ENCODE measurements around the gene ADTRP. TPM values are rescaled to one million over a fixed set of nuclear protein-coding genes. Genes with fewer than 3 reads are reported as not detected.

The ADTRP gene
- total RNA-seq, 1 donor from 2014 or later, result 0.35 TPM

DNA sequence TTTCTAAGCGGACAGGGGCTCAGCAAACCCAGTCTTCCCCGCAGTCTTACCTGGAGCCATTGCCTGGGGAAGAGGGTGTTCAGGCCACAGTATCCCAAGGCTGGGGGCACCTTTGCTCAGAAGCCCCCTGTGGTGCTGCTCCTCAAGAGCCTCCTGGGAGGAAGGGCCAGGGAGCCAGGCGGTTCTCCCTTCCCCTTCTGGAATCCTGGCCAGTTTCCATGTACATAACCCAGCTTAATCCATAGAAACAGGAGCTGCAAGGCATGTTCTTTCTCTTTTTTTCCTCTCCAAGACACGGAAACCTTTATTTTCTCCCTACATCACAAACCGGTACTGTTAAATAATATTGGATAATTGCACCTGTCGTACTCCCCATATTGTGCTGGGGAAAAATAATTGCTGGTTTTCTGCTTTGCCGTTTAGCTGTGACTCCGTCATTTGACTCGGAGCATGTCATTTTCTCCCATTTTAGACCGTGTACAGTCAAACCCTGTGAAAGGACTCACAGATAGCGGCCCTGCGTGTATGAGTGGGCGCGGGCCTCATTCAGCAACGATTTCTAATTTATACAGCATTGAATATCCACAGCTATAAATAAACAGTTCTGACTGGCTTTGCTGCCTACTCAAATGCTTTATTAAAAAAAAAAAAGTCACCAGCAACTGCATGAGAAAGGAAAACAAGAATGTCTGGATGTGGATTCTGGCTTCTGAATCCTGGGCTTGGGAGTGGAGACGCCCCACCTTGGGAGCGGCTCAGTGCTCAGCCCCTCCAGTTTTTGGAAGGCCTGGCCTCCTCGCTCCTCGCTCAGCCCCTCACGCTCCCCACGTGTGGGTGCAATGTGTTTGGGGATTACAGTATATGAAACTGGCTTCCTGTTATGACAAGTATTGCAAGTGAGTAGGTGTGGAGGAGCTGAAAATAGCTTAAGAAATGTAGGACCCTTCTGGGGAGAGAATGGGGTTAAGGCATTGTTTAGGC is 67.3 kb downstream of the ADTRP start:
- Mint-ChIP-seq H3K9me3 (ENCODE audit: low read depth) (no peaks in the 10 kb centered on the region), H3K36me3 (ENCODE audit: low read depth) (no peaks in the 10 kb centered on the region), H3K4me3 (ENCODE audit: unreplicated experiment) (no peak overlapping the region), H3K27ac (ENCODE audit: unreplicated experiment) (peak overlapping the region; percentile 92), H3K4me1 (ENCODE audit: low read depth) (peaks cover 33% of the 10 kb centered on the region), H3K27me3 (ENCODE audit: low read depth) (no peaks in the 10 kb centered on the region)
- TF ChIP-seq, protein P1, sequence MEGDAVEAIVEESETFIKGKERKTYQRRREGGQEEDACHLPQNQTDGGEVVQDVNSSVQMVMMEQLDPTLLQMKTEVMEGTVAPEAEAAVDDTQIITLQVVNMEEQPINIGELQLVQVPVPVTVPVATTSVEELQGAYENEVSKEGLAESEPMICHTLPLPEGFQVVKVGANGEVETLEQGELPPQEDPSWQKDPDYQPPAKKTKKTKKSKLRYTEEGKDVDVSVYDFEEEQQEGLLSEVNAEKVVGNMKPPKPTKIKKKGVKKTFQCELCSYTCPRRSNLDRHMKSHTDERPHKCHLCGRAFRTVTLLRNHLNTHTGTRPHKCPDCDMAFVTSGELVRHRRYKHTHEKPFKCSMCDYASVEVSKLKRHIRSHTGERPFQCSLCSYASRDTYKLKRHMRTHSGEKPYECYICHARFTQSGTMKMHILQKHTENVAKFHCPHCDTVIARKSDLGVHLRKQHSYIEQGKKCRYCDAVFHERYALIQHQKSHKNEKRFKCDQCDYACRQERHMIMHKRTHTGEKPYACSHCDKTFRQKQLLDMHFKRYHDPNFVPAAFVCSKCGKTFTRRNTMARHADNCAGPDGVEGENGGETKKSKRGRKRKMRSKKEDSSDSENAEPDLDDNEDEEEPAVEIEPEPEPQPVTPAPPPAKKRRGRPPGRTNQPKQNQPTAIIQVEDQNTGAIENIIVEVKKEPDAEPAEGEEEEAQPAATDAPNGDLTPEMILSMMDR (IDR thresholded peaks at IDR 0.05), result no peak
- no peak for DNase-seq (ENCODE audit: low spot score)

DNA sequence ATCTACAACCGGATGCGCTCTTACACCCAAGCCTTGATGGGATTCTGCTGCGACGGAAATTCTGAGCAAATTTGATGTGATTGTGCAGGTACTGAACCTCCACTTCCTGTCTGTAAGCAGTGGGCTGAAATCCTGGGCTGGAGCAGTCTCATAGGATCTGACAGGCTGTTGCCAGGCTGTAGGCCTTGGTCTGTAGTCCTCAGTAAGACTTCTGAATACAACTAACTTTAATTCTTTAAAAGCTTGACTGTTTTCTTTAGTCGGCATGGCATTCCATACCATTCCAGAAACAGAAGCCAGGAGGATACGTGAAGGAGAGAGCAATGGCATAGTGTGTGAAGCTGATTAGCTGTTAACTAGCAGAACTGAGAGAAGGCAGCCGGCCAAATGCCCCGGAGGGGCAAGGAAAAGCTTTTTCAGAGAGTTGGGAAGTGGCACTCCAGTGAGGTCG is 68.3 kb downstream of the ADTRP start:
- Mint-ChIP-seq H3K36me3 (ENCODE audit: low read depth) (no peaks in the 10 kb centered on the region), H3K4me3 (ENCODE audit: unreplicated experiment) (peak overlapping the region; percentile 36), H3K4me1 (ENCODE audit: low read depth) (peaks cover 33% of the 10 kb centered on the region), H3K27ac (ENCODE audit: unreplicated experiment) (peak overlapping the region; percentile 92), H3K9me3 (ENCODE audit: low read depth) (no peaks in the 10 kb centered on the region), H3K27me3 (ENCODE audit: low read depth) (no peaks in the 10 kb centered on the region)
- TF ChIP-seq, protein P1 (IDR thresholded peaks at IDR 0.05), result peak; percentile 34
- DNase-seq (ENCODE audit: low spot score), result no peak

DNA sequence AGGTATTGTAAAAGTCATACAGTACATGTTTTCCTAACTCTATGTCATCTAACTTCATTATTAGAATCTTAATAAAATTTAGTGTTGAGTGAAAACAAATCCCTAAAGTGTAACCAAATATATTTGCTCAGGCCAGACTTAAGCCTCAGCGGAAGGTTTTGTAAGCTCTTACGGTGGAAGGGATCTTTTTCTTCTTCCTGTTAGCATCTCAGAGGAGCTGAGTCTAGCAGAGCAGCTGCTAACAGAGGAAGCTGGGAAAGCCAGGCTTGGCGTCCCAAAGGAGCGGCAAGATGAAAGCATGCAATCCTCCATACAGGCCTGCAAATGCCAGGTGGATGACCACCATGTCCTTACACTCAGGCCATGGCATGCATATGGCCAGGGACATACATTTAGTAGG is 72.4 kb downstream of the ADTRP start:
- Mint-ChIP-seq H3K9me3 (ENCODE audit: low read depth) (no peaks in the 10 kb centered on the region), H3K27me3 (ENCODE audit: low read depth) (no peaks in the 10 kb centered on the region), H3K4me3 (ENCODE audit: unreplicated experiment) (no peak overlapping the region), H3K4me1 (ENCODE audit: low read depth) (peaks cover 18% of the 10 kb centered on the region), H3K36me3 (ENCODE audit: low read depth) (no peaks in the 10 kb centered on the region), H3K27ac (ENCODE audit: unreplicated experiment) (no peak overlapping the region)
- TF ChIP-seq, protein P1 (IDR thresholded peaks at IDR 0.05), result no peak
- no peak for DNase-seq (ENCODE audit: low spot score)

DNA sequence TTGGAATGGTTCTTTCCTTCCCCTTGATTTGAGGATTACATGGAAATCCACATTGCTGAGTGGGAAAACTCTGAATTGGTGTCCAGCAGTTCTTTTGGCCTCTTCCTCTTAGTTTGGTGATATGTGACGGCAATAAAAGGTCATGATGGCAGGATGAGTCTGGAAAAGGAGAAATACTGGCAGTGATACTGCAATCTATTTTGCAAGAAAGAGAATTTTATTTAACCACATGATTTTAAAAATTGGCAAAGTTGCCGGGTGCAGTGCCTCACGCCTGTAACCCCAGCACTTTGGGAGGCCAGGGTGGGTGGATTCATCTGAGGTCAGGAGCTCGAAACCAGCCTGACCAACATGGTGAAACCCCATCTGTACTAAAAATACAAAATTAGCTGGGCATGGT is 73.1 kb downstream of the ADTRP start:
- DNase-seq (ENCODE audit: low spot score), result no peak
- no peaks in the 10 kb centered on the region for H3K9me3 Mint-ChIP-seq (ENCODE audit: low read depth)
- H3K27ac Mint-ChIP-seq (ENCODE audit: unreplicated experiment), result no peak overlapping the region
- H3K4me3 Mint-ChIP-seq (ENCODE audit: unreplicated experiment), result no peak overlapping the region
- H3K4me1 Mint-ChIP-seq (ENCODE audit: low read depth), result peaks cover 11% of the 10 kb centered on the region
- H3K27me3 Mint-ChIP-seq (ENCODE audit: low read depth), result no peaks in the 10 kb centered on the region
- H3K36me3 Mint-ChIP-seq (ENCODE audit: low read depth), result no peaks in the 10 kb centered on the region
- TF ChIP-seq, protein P1 (IDR thresholded peaks at IDR 0.05), result no peak

DNA sequence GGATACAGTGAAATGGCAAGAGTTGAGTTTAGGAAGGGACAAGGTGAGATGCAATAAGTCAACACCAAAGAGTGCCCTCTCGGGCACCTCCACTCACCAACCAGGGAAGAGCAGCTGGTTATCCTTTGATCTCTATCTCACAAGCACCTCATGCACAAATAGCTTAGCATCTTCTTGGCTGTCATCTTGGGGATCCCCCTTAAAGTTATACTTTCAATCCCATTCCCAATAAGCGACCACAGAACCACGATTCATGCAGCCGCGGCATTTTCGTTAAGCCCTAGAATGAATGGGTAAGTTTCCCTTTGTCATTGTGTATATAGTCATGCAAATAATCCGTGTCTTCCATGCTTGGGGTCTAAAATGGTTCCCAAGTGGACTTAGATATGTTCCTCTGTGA is 73.5 kb downstream of the ADTRP start:
- no peak for DNase-seq (ENCODE audit: low spot score)
- TF ChIP-seq, protein P1 (IDR thresholded peaks at IDR 0.05), result no peak
- Mint-ChIP-seq H3K9me3 (ENCODE audit: low read depth) (no peaks in the 10 kb centered on the region), H3K27me3 (ENCODE audit: low read depth) (no peaks in the 10 kb centered on the region), H3K4me1 (ENCODE audit: low read depth) (peaks cover 8% of the 10 kb centered on the region), H3K4me3 (ENCODE audit: unreplicated experiment) (no peak overlapping the region), H3K36me3 (ENCODE audit: low read depth) (no peaks in the 10 kb centered on the region), H3K27ac (ENCODE audit: unreplicated experiment) (no peak overlapping the region)
